H1 (cell line): ENCODE results near the gene LCE3C. TPM values are rescaled to one million over a fixed set of nuclear protein-coding genes. Genes with fewer than 3 reads are reported as not detected.

Experiments
- BACH1 ChIP-seq: IDR thresholded peaks from 2 replicates; pipeline ENCODE4 v1.6.1; 2012; ENCODE audit warnings: low read length, improper control_type of control experiment
- RFX5 ChIP-seq: IDR thresholded peaks from 2 replicates; pipeline ENCODE4 v1.6.1; 2011; ENCODE audit warnings: low read depth, low read length, improper control_type of control experiment, borderline replicate concordance
- polyA plus RNA-seq, 7 experiments: library from polyadenylated mRNA; depleted of rRNA in 3 of 7; stranded (reverse) in 5 of 7; unstranded in 2 of 7; fragments of >200 nt in 5 of 7; fragments of 200-250 nt in 2 of 7; gene quantifications; 1 replicate in 5 of 7; 2 replicates in 1 of 7; 4 replicates in 1 of 7; pipeline versions ENCODE4 v1.2.1 to v1.2.3, GENCODE V29; 2011 to 2013; ENCODE audit warnings: missing spikeins in 2 of 7, mixed read lengths in 2 of 7
- total RNA-seq: library from RNA; stranded (reverse); fragmentation: NEBNext Ultra II Directional; extraction: Animal tissue kit (Norgen Biotek cat#: 25700); gene quantifications from 2 replicates; pipeline ENCODE4 v1.2.1, GENCODE V29; 2021

Gene LCE3C
- total and polyA plus RNA-seq, 2 of the 8 experiments (the other 6 are each of a cell fraction or from before 2014, with no cell fraction given), result not detected

- TF ChIP-seq BACH1, result no peak
- TF ChIP-seq RFX5, result no peak
Measured at GRCh38 chr1:152626744-152627143, 26.7 kb downstream of the LCE3C start (continued).
